ENCODE results near the gene CFAP77.
A peak's percentile ranks its signal among the peaks of the same experiment; 100 is the strongest.
"Not testable (repeated sequence)": the region's sequence is repeated elsewhere in the genome, so short reads cannot be mapped to it uniquely, and the experiment has no call there.

CFAP77 gene

DNA sequence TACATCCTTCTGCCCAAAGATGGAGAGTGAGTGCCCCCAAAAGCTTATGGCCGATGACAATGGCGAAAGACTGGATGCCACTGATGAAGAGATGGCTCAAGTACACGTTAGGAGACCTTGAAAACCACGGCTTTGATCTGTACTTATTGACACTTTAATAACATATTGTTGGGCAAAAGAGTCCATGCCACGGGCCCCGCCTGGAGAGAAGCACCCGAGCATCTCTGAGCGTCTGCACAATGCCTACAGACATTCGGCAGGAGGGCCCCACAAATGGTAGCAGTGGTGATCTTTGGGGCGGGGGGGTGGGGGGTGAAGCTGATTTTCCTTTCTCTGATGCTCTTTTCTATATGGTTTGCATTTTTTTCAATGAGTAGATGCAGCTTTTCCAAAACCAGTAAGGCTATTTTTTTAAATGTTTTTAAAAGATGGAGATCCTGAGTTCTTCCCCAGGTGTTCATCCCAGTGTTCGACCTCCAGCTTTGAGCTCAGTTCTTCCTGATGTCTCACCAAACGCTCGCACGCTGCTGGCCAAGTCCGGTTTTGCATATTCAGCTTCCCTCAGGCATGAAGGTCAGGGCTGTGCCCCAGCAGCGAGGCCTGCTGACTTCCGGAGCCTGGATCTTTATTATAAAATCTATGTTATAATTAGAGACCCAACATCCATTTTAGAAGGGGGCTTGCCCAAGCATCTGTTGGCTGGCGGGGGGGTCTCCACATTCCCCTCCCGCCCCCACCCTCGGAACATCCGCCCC is 138.1 kb downstream of the CFAP77 start:
- no peak for DNase-seq (ENCODE audit: low spot score)

DNA sequence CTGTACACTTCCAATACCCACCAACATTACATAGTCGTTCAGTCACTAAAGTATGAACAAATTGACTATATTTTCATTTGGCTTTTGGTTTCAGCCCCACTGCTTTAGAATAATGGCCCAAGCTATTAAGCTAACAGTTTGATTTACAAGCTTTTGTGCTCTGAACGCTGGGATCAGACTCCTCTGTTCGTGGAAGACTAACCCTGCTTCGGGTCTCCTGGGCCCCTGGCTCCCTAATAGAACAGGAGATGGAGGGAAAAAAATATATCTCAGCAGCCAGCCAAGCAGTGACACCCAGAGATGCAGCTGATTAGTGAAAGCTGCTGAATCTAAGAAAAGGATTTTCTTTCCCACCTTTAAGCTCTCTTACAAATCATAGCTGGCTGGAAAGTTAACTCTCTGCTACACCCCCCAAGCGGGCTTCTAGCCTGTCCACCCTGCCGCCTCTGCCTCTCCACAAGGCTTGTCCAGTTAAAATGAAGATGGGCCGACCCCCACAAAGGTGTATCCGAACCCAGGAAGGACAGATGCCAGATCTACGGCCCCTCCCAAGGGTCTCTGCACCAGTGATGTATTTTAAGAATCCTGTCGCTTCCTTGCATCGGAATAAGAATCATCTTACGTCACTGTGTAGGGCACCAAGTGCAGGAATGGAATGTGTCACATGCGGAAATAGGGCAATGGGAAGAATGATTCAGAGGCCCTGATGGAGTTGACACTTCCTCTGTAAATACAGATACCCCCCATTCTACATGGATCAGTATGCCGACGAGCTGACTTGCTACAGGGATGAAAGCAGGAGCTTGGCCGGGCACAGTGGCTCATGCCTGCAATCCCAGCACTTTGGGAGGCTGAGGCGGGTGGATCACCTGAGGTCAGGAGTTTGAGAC is 139.0 kb downstream of the CFAP77 start:
- no peak for DNase-seq (ENCODE audit: low spot score)

DNA sequence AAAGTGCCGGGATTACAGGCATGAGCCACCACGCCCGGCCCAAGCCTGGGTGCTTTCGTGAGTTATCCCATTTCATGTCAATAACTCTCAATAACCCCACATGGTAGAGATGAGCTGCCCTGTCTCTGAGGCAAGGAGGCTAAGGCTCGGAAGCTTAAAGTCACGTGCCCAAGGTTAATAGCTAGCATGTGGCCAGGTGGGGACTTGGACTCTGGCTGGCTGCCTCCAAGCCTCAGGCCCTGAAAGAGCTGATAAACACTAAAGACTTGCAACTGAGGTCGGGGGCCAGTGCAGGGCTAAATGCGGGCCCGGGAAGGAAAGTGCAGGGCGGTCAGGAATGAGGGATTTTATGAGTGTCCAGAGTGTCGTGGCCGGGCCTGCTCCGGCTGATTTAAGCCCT is 141.5 kb downstream of the CFAP77 start:
- DNase-seq (ENCODE audit: low spot score) = no peak

DNA sequence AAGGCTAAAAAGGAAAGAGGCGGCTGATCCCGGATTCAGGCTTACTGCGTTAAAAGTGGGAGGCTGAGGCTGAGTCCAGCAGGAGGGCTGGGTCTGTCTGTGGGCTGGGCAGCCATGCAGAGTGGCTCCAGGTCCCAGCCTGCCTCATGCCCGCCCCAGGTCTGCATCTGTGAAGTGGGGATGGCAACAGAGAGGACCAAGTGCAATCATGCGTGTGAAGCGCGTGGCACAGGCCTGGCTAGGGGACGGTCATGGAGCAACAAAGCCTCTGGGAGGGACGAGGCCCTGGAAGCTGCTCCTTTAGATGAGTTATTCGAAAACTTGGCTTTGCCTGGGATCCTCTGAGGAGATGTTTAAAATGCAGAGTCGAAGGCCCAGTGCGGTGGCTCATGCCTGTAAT is 142.0 kb downstream of the CFAP77 start:
- DNase-seq (ENCODE audit: low spot score) = no peak

DNA sequence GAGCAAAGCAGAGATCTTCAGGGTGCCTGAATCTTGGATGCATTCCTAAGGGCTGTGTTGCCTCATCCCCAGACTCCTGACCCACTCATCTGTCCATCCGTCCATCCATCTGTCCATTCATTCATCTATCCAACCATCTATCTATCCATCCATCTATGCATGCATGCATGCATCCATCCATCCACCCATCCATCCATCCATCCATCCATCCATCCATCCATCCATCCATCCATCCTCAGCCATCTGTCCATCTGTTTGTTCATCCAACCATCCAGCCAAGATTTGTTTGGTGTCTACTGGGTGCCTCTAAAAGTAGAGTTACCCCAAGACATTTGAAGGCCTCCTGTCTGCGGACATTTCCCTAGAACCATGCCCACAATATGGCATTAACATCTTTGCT is 144.7 kb downstream of the CFAP77 start:
- no peak for DNase-seq (ENCODE audit: low spot score)

DNA sequence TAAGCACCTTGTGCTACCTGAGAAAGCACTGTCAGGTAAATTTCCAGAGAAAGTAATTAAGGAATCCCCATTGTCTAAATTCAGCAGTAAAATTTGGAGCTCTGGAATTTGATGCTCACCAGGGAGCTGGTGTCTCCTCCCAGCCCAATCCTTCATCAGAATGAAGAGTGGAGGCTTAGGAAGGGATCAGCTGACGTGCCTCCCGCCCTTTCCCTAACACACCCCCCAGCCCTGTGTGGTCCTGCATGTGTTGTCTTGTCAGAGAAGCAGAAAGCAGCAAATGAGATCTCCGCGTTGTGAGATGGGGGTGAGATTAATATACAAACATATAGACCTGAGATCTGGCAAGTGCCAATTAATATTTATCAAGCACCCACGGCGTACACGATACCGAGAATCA is 145.5 kb downstream of the CFAP77 start:
- no peak for DNase-seq (ENCODE audit: low spot score)

DNA sequence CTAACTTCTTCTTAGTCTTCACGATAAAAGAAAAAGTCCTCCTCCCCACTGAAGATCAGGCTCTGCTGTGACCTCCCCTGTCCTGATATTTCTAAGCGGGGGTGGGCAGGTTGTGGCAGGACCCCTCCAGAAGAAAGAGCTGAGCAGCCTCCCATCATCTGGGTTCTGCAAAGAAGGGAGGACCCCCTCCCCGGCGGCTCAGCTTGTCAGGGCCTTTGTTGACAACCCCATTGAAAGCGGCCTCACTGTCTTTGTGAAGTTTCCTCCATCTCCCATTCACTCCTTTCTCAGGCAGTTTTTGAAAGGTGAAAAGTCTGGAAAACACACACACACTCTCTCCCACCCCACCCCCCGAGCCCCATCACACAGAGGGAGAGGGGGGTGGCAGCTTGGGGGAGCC is 146.2 kb downstream of the CFAP77 start:
- DNase-seq (ENCODE audit: low spot score) = no peak

DNA sequence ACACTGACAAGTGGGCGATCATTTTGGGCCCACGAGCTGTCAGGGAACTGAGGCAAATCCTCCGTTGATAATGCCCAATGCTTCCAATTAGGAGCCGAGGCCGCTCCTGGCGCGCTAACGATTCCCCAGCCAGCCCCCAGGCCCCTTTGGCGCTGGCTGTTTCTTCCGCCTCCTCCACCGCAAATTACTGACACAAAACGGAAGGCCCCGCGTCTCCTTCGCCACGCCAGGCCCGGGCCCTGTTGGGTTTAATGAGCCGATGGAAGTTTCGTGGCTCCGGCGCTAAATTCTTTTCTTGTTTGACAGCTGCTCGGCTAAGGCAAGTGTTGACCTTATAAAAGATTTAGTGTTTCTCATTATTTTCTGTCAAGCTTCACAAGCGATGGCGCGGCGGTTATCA is 146.7 kb downstream of the CFAP77 start:
- DNase-seq (ENCODE audit: low spot score) = no peak

DNA sequence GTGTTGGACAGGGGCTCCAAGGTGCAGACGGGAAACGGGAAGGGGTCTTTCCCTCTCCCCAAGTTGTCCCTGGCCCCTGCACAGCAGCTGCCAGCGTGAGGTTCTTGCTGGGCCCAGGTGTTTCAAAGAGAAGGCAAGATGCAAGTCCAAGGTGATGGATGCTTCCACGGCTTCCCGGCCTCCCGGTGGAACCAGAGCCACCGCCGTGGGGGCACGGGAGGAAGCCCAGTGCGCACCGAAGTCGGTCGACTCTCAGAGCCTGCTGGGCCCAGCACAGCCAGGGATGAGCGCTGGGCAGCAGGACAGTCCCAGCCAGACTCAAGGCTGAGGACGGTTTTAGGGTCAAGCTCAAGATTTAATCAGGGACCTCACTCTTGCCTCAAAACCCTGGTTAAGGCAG is 147.1 kb downstream of the CFAP77 start:
- DNase-seq (ENCODE audit: low spot score) = no peak

DNA sequence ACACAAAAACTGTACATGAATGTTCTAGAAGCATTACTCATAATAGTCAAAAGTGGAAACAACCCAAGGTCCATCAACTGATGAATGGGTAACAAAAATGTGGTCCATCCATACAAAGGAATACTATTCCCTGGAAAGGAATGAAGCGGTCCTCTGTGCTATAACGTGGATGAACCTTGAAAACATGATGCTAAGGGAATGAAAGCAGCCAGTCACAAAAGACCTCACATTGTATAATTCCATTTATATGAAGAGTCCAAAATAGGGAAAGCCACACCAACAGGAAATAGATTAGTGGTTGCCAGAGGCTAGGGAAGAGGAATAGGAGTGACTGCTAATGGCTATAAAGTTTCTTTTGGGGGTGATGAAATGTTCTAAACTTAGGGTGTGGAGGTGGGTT is 149.7 kb downstream of the CFAP77 start:
- DNase-seq (ENCODE audit: low spot score) = no peak

DNA sequence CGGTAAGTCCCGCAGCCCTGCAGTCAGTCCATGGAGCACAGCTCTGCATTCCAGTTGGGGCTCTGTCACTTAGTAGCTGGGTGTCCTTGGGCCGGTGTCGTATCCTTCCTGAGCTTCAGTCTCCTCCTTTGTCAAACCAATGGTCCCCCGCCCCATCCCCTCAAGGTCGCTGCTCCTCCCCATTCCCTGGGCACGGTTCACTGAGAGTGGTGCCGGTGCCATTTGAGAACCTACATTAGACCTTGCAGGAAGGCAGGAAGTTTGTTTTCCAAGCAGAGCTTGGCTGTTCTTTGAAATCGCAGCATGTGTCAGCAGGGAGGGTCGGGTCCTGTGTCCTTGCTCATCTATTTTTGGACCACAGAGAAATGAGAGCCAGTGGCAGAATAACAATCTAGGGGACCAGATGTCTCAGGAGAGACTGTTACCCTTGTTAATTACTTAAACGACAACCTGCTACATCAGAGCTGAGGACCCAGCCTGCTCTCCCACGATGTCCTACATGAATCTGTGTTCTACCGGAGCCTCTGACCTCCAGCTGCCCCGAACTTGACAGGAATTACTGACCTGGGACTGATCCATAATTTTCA is 150.7 kb downstream of the CFAP77 start:
- DNase-seq (ENCODE audit: low spot score) = no peak

DNA sequence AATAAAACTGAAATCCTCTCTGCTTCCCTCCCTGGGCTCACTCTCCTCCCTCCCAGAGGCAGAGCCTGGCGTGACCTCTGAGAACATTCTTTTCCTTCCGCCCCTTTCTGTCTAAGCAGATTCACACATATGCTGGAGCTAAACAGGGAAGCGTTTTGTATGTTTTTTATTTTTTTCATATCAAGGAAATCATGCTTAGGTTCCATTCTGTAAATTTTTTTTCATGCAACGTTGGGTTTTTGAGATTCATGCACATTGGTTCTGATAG is 152.2 kb downstream of the CFAP77 start:
- DNase-seq (ENCODE audit: low spot score) = no peak

DNA sequence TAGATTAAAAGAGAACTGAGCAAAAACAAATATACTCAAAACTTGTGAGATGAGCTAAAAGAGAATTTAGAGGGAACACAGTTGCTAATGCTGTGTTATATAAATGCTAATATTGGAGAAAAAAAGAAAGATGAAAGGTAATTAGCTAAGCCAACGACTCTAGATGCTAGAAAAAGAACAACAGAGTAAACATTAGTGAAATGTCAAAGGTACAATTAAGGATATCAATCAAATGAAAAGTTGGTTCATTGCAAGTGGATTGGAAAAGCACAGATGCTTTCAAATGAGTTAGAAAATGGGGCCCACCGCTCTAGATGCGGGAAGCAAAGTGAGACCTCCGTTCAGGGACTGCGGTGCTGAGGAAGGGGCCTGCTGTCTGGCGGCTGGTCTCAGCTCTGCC is 154.5 kb downstream of the CFAP77 start:
- no peak for DNase-seq (ENCODE audit: low spot score)

DNA sequence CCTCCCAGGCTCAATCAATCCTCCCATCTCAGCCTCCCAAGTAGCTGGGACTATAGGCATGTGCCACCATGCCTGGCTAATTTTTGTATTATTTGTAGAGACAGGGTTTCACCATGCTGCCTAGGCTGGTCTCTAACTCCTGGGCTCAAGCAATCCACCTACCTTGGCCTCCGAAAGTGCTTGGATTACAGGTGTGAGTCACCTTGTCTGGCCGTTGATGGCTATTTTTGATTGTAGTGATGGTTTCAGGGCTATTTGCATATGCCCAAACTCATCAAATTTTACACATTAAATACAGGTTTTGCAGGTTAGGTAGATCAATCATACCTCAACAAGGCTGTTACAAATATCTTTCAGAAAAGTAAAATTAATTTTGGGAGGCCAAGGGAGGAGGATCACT is 158.8 kb downstream of the CFAP77 start:
- not testable (repeated sequence) for DNase-seq (ENCODE audit: low spot score)

DNA sequence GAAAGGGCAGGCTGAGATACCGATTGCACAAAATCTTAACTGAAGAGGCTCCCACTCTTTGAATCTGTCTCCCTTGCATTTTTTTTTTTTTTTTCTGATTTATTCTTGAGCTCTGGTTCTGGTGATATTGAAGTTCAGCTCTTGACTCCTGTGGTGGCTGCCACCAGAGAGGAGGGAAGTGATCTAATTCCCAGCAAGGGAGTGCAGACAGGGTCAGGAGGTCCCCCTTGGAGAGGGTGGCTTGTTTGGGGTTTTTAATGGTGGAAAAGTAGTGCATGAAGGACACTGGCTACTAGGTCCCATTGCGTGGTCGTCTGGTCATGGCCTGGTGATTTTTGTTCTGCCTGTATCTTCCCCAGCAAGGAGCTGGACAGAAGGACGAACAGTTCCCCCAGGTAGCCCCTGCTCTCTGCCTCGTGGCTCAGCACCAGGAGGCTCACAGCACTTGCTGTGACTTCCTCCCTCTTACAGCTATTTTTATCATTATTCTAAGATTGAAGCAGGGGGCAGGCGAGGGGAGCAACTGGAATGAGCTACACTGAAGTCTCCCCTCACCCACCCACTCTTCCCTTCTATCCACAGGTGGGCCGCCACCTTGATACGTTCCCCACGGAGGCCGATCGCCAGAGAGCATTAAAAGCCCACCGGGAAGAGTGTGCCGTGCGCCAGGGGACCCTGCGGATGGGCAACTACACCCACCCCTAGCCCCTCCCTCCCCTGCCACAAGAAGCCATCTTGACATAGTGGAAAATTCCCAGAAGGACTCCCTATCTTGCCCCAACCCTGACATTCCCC is 162.0 kb downstream of the CFAP77 start:
- no peak for DNase-seq (ENCODE audit: low spot score)

DNA sequence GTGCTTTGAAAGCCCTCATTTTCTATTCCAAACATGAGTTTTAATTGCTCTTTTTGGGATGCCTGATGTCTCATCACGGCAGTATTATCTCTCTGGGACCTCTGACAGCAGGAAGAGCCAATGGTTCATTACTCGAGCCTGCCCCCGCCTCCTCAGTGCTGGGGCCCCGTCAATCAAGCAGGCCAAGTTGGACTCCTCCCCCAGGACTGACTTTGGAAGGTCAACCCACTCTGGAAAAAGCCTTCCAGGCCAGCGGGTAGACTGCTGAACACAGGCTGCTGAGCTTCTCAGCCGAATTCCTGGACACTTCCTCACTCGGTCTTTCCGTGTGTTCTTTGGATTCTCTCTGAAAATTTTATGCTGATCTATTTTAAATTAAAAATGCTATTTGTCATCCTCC is 162.9 kb downstream of the CFAP77 start:
- DNase-seq (ENCODE audit: low spot score) = no peak

DNA sequence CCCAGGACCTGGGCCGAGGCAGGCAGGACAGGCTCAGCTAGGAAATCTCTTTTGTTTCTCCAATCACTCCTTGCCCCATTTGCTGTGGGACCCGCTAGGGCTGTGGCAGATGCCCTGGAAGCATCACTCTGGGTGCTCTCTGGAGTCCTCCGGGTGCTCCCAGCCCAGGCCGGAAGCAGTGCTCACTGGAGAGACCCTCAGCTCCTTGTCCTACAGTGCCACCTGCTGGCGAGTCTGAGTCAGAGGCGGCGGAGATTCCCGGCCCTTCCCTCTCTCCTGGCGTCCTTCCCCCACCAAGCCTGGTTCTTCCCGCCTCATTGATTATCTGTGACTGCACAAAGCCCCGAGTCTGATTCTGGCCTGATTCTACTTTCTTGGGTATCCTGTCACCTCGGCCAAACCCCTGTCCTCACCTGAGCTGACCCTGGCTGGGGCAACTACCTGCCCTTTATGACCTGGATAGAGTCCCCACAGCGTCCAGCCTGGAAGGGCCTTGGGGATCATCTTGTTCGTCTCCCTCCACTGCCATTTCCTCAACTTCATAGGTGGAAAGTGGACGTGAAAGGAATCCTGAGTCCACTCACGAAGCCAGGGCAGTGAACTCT is 165.1 kb downstream of the CFAP77 start:
- DNase-seq (ENCODE audit: low spot score) = peak; percentile 54

DNA sequence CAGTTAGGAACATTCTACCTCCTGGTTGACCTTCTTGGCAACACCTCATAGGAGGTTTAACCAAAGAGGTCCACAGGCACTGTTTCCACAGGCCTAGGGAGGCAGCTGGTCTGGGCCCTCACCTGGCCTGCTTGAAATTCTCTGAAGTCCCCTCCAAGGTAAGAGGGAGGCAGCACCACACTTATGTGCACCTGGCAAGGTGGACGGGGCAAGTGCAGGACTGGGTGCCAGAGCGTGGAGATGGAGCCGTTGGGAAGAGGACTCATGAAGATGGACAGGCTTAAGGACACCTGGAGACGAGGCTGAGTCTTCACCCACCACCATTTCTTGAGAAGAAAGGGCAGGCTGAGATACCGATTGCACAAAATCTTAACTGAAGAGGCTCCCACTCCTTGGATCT is 165.8 kb downstream of the CFAP77 start:
- no peak for DNase-seq (ENCODE audit: low spot score)

DNA sequence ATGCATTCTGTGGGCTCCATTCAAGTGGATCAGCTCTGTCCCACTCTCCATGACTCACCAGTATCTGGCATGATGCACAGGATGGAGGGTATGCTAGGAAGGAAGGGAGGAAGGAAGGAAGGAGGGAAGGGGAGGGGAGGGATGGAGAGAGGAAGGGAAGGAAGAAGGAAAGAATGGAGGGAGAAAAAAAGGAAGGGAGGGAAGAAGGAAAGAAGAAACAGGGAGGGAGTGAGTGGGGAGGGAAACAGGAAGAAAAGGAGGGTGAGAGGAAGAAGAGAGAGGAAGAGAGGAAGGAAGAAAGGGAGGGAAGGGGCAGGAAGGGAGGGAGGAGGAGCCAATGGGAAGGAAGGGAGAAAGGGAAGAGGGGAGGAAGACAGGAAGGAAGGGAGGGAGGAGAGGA is 167.1 kb downstream of the CFAP77 start:
- DNase-seq (ENCODE audit: low spot score) = no peak

DNA sequence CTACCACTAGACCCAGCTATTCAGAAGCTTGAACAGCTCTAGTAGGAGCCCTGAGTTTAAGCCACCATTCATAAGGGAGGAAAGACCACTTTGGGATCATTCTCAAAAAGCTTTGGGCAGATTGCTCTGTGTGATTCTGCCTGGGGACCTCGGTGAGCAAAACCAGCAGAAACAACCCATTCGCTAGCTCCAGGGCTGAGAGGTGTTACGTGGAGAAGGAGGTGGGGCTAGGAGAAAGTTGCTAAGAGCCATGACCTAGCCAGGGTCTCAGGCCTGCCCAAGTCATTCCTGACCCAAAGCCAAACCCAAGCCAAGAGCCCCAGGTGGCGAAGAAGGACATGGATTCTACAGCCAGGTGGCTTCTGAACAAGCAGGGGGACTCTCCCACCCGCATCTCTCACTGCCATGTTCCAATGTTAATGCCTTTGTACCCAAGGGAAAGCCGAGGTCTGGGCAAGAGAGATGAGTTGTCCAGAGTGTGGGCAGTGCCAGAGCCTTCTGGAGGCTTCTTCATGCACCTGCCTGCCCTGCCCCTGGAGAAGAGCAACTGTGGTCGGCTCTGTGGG is 168.4 kb downstream of the CFAP77 start:
- no peak for DNase-seq (ENCODE audit: low spot score)

DNA sequence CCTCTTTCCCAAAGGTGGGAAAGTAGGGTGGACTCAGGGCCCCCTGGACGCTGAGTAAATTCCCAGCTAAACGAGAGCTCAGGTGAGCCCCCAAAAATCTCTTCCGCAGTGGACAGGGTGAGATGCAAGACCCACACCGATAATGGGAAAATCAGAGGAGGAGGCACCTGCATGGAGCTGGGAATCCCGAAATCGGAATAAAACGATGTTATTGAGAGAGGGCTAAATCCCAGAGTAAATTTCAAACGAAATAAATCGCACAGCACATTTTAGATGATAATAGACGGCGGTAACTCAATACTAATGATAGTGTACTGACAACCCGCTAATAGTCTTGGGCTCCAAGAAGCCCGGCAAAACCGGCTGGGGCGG is 169.4 kb downstream of the CFAP77 start:
- DNase-seq (ENCODE audit: low spot score) = no peak

DNA sequence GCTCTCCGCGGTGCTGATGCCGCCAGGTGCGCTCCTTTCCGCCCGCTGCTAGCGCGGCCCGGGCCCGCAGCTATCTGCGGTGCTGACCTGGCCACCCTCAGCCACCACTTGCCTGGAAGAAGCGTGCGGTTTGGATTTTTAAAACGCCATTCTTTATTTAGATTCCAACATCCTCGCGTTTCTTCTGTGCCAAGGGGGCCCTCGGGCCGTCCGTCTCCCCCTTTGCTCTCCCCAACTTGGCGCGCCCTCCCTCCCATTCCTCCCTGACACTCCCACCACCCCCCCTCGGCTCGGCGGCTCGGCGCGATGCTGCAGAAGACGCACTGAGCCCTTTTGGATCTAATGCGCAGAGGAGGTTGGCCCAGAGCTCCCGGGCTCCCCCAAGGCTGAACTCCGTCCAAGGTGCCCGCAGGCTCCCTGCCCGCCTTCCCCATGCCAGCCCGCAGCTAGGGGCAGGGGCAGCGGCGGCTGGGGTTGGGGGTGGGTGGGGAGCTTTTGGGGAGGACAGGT is 172.3 kb downstream of the CFAP77 start, which contains the start of gene BARHL1:
Gene BARHL1 (plus strand): TSS at position 331 of the 510 bp plus-strand sequence. CDS start 192 bp downstream, outside the sequence.
- no peak for DNase-seq (ENCODE audit: low spot score)

Data from NAMALWA (cell line).